ENCODE data around the gene KCNS3. TPM values are rescaled to one million over a fixed set of nuclear protein-coding genes. Genes with fewer than 3 reads are reported as not detected.
A peak's percentile ranks its signal among the peaks of the same experiment; 100 is the strongest.

The KCNS3 gene
- total and polyA plus RNA-seq, 2 of the 13 experiments (the other 11 are each of a cell fraction or from before 2014, with no cell fraction given): not detected

DNA sequence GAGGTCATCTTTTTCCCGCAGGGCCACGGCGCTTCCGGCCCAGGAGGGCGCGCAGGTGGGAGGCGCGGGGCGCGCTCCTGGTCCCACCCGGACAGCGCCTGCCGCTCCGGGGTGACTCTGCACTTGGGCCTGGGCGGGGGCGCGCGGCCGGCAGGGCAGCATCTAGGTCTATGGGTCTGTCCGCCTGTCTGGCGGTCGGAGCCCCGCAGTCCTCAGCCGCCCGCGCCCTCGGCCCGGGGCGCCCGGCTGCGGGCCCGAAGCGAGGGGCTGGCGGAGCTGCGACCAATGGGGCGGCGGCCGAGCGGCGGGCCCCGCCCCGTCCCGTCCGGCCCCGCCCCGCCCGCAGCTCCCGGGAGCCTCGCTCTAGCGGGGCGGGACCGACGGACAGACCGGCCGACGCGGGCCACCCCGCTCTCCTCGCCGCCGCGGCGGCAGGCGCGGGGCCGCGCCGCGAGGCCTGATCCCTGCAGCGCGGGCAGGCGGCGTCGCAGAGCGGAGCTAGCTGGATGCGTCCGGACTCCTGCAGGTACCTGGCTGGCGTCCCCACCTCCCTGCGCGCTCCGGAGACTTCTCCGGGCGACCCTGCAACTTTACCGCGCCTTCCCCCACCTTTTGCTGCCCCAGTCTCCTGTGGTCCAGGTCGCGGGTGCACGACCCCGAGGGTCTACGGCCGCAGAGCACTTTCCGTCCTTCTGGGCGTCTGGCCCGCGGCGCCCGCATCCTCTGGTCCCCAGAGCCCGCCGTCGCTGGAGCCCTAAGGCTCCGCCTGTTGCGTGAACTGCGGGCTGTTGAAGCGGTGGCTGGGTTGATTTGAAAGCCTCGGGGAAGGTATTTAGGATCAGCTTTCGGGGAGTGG, at the start of gene KCNS3 (continued):
- TF ChIP-seq MBNL3 (CRISPR knock-in tag; conservative IDR thresholded peaks at IDR 0.05) (no peak), CBX2 (IDR thresholded peaks at IDR 0.05; ENCODE audit: low read depth, low read length) (no peak), CBX2 (CRISPR knock-in tag; IDR thresholded peaks at IDR 0.05; ENCODE audit: low read depth) (peak; percentile 28; the same call in 1 of the 2 replicates), SMARCC2 (IDR thresholded peaks at IDR 0.05) (no peak), RARG (CRISPR knock-in tag; IDR thresholded peaks at IDR 0.05; ENCODE audit: low read depth) (no peak), RBM39 (IDR thresholded peaks at IDR 0.05; ENCODE audit: low read depth, low read length, poor library complexity, severe bottlenecking) (peak; percentile 23), ADNP (CRISPR knock-in tag; IDR thresholded peaks at IDR 0.05) (no peak), MAZ (IDR thresholded peaks at IDR 0.05; ENCODE audit: borderline replicate concordance, low read depth, low read length) (no peak), MAZ (CRISPR knock-in tag; IDR thresholded peaks at IDR 0.05; ENCODE audit: low read depth) (no peak), ZNF101 (CRISPR knock-in tag; IDR thresholded peaks at IDR 0.05; ENCODE audit: borderline replicate concordance, low read depth) (no peak), ZNF747 (CRISPR knock-in tag; IDR thresholded peaks at IDR 0.05; ENCODE audit: borderline replicate concordance) (no peak), SRY (CRISPR knock-in tag; IDR thresholded peaks at IDR 0.05) (no peak), YEATS2 (CRISPR knock-in tag; IDR thresholded peaks at IDR 0.05; ENCODE audit: borderline replicate concordance) (no peak), HMG20B (CRISPR knock-in tag; conservative IDR thresholded peaks at IDR 0.05) (no peak), NR2F1 (CRISPR knock-in tag; IDR thresholded peaks at IDR 0.05) (no peak), ZNF768 (CRISPR knock-in tag; IDR thresholded peaks at IDR 0.05) (0 out of 2 replicates have a peak, but pooled peaks have one; percentile 11), ETV5 (CRISPR knock-in tag; IDR thresholded peaks at IDR 0.05; ENCODE audit: borderline replicate concordance) (0 out of 2 replicates have a peak, but pooled peaks have one; percentile 14), ZNF33B (CRISPR knock-in tag; IDR thresholded peaks at IDR 0.05) (no peak), CHD2 (IDR thresholded peaks at IDR 0.05; ENCODE audit: low read depth, low read length) (no peak), ZFX (CRISPR knock-in tag; IDR thresholded peaks at IDR 0.05; ENCODE audit: low read depth) (peak; percentile 20; the same call in 1 of the 2 replicates), HDAC2 (CRISPR knock-in tag; IDR thresholded peaks at IDR 0.05) (no peak), HOXA3 (CRISPR knock-in tag; IDR thresholded peaks at IDR 0.05) (0 out of 2 replicates have a peak, but pooled peaks have one; percentile 28), ARNT2 (CRISPR knock-in tag; IDR thresholded peaks at IDR 0.05; ENCODE audit: low read depth) (peak; percentile 31; the same call in 1 of the 2 replicates)
- TF ChIP-seq, protein P1, sequence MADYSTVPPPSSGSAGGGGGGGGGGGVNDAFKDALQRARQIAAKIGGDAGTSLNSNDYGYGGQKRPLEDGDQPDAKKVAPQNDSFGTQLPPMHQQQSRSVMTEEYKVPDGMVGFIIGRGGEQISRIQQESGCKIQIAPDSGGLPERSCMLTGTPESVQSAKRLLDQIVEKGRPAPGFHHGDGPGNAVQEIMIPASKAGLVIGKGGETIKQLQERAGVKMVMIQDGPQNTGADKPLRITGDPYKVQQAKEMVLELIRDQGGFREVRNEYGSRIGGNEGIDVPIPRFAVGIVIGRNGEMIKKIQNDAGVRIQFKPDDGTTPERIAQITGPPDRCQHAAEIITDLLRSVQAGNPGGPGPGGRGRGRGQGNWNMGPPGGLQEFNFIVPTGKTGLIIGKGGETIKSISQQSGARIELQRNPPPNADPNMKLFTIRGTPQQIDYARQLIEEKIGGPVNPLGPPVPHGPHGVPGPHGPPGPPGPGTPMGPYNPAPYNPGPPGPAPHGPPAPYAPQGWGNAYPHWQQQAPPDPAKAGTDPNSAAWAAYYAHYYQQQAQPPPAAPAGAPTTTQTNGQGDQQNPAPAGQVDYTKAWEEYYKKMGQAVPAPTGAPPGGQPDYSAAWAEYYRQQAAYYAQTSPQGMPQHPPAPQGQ (CRISPR knock-in tag; IDR thresholded peaks at IDR 0.05; ENCODE audit: borderline replicate concordance): no peak
- TF ChIP-seq, protein P2, sequence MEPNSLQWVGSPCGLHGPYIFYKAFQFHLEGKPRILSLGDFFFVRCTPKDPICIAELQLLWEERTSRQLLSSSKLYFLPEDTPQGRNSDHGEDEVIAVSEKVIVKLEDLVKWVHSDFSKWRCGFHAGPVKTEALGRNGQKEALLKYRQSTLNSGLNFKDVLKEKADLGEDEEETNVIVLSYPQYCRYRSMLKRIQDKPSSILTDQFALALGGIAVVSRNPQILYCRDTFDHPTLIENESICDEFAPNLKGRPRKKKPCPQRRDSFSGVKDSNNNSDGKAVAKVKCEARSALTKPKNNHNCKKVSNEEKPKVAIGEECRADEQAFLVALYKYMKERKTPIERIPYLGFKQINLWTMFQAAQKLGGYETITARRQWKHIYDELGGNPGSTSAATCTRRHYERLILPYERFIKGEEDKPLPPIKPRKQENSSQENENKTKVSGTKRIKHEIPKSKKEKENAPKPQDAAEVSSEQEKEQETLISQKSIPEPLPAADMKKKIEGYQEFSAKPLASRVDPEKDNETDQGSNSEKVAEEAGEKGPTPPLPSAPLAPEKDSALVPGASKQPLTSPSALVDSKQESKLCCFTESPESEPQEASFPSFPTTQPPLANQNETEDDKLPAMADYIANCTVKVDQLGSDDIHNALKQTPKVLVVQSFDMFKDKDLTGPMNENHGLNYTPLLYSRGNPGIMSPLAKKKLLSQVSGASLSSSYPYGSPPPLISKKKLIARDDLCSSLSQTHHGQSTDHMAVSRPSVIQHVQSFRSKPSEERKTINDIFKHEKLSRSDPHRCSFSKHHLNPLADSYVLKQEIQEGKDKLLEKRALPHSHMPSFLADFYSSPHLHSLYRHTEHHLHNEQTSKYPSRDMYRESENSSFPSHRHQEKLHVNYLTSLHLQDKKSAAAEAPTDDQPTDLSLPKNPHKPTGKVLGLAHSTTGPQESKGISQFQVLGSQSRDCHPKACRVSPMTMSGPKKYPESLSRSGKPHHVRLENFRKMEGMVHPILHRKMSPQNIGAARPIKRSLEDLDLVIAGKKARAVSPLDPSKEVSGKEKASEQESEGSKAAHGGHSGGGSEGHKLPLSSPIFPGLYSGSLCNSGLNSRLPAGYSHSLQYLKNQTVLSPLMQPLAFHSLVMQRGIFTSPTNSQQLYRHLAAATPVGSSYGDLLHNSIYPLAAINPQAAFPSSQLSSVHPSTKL (CRISPR knock-in tag; IDR thresholded peaks at IDR 0.05): no peak
